GM19193 (cell line): ENCODE results near the gene ST3GAL2.

Experiments used
- POLR2A ChIP-seq: IDR thresholded peaks from 4 replicates; pipeline ENCODE4 v1.6.1; 2011; ENCODE audit not compliant: insufficient read depth, insufficient read length; ENCODE audit errors: extremely low read depth

Gene ST3GAL2

GRCh38 chr16:70438969-70439862 lies at the start of gene ST3GAL2:
Gene ST3GAL2 (minus strand): TSS chr16:70439100. CDS start chr16:70398530, 40,570 bp downstream.
- peak; percentile 55 for TF ChIP-seq POLR2A

DNA sequence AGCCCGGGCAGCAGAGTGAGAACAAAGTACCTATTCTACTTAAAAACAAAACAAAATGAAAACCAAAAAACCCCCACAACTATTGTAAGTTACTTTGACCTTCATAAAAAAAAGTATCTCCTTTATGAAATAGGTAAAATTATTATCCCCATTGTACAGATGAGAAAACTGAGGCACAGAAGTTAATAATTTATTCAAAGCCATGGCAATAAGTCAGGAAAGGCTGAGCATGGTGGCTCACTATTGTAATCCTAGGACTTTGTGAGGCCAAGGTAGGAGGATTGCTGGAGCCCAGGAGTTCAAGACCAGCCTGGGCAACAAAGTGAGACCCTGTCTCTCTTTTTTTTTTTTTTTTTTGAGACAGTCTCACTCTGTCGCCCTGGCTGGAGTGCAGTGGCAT lies 46.0 kb upstream of the ST3GAL2 start:
- no peak for TF ChIP-seq POLR2A

DNA sequence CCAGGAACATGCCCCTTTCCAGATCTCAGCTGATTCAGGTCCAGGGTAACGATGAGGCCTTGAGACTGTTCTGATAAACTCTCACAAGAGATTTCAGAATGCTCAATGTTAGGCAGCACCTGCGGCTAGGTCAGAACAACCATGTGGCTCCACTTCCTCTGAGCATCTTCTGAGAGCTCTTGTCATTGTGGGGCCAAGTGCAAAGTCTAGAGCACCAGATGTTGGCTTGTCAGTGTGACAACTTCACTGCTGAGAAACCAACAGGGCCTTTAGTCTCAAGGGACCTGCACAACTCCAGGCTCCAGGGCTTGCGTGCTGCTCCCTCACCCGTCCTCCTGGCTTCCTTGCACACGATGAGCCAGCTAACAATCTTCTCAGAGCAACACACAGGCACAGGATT lies 44.5 kb upstream of the ST3GAL2 start:
- TF ChIP-seq POLR2A = no peak

DNA sequence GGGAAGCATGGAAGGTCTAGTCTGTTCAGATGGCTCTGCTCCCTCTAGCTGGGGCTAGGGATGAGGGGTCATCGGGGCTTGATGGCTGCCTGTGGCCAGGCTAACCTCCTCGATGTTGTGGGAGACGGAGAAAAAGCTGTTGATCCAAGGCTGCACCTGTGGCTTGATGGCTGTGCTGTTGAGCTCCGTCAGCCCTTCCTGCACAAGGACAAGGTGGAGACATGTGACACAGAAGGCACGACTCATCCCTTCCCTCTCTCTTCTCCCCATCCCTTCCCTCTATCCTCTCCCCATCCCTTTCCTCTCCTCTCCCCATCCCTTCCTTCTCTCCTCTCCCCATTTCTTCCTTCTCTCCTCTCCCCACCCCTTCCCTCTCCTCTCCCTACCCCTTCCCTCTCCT lies 43.7 kb upstream of the ST3GAL2 start:
- no peak for TF ChIP-seq POLR2A

- no peak for TF ChIP-seq POLR2A
Measured at GRCh38 chr16:70481929-70482536, 43.1 kb upstream of the ST3GAL2 start.

- TF ChIP-seq POLR2A = no peak
Measured at GRCh38 chr16:70480127-70481105, 41.5 kb upstream of the ST3GAL2 start.

GRCh38 chr16:70478912-70479341 lies 40.0 kb upstream of the ST3GAL2 start:
- TF ChIP-seq POLR2A = no peak

DNA sequence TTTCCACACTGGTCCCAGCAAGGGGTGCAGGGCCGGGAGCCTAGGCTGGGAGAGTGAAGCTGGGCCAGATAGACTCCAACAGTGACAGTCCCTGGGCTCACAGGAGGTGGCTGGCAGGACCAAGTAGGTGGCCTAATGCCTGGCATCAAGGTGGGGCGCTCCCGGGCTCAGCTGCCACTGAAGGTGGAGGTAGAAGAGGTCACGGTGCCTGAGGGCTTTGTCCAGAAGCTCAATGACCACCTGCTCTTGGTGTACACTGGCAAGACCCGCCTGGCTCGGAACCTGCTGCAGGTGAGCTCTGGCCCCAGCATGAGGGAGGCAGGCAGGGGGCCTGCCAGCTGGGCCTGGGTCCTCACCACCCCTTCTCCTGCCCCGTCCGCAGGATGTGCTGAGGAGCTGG lies 39.3 kb upstream of the ST3GAL2 start:
- TF ChIP-seq POLR2A = no peak

DNA sequence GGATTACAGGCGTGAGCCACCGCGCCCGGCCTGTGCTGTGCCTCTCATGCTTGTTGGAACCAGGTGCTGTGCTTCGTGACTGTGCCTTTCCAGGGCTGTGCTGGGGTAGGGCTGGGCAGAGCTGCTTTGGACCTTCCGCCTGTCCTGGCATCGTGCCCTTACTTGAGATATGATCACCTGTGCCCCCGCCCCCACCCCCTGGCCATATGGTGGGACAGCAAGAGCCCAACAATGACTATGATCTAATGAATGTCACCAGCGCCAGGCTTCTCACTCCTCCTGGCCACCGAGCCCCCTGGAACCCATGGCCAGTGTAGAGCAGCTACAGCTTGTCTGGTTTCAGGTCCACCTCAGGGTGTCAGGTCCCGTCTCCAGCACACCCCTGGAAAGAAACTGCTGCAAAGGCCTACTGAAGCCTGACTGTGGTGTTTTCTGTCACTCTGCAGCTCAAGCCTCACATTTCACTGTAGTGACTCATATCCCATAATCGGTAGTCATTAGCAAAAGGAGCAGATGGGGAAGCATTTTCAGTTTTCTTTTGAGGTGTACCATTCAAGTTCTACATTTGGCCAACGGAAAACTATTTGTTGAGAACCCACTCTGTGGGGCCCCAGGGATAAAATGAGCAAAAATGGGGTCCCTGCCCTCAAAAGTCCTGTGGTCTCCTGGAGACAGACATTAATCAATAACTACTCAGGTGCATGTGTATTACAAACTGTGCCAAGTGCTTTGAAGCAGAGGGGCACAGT lies 37.5 kb upstream of the ST3GAL2 start:
- TF ChIP-seq POLR2A = peak; percentile 42

DNA sequence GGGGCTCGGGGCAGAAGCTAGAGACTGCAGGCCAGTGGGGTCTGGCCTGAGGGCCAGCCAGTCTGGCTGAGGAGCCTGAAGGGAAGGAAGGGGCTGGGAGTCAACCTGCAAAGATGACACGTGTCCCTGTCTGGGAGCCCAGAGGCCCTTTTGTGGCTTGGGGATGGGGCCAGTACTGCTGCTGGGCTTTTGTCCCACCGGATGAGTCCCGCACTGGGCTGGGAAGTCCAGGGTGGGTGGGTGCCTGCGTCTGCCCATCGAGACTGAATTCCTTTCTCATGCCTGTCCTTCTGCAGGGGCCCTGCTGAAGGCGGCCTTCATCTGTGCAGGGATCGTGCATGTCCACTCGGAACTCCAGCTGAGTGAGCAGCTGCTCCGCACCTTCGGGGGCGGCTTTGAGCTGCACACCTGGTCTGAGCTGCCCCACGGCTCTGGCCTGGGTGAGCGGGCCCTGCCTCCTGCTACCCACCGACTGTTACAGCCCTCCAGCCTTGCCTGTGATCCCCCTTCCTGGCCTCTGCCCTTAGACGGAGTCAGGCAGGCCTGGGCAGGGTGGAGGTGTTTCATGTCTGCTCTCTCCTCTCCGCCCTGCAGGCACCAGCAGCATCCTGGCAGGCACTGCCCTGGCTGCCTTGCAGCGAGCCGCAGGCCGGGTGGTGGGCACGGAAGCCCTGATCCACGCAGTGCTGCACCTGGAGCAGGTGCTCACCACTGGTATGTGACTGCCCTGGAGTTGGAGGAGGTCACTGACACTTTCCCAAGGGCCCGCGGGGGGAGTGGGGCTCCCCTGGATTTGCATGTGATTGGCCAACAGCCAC lies 36.4 kb upstream of the ST3GAL2 start:
- TF ChIP-seq POLR2A = no peak

DNA sequence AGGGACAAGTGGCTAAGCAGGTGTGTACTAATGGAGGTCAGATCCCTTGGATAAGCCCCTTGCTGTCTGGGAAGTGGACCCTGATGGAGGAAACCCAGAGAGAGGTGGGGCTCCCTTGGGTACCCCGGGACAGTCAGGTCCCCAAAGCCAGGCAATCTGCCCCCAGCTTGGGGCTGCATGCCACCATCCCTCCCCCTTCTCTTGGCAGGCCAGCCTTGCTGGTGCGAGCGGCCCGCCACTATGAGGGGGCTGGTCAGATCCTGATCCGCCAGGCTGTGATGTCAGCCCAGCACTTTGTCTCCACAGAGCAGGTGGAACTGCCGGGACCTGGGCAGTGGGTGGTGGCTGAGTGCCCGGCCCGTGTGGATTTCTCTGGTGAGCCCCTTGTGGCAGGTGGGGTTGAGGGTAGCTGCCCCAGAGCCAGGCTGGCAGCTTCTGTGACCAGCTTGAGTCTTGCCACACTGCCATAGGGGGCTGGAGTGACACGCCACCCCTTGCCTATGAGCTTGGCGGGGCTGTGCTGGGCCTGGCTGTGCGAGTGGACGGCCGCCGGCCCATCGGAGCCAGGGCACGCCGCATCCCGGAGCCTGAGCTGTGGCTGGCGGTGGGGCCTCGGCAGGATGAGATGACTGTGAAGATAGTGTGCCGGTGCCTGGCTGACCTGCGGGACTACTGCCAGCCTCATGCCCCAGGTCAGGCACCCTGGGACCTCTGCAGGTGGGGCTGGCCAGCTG lies 35.6 kb upstream of the ST3GAL2 start:
- TF ChIP-seq POLR2A = no peak

DNA sequence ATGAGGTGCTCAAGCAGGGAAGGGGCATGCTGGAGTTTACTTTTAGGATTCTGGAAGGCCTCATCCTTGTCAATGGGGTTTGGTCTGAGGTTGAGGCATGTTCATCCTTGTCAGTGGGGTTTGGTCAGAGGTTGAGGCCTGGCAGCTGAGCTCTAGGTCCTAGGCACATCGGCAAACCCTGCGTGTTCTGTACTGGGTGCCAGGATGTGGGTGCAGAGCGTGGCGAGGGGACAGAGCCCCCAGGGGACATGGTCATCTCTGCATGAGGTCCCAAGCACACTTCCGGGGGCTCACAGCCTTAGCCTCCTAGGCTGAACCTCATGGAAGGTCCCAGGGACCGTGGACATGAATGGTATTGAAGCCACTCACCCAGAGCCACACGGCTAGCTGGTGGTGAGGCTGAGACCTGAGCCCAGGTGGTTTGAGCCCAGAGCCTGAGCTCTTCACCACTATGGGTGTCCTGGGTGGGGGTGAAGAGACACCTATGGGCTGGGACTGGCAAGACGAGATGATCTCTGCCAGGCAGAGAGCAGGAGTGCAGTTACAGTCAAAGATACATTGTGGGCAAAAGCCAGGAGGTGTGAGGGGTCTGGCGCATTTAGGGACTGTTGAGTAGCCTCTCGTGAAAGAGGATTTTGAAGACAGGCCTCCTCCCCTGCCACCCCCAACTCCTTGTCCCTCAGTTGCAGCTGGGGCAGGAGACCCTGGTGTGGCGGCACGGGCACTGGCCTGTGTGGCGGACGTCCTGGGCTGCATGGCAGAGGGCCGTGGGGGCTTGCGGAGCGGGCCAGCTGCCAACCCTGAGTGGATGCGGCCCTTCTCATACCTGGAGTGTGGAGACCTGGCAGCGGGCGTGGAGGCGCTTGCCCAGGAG lies 34.8 kb upstream of the ST3GAL2 start:
- no peak for TF ChIP-seq POLR2A
